RWPE1 (cell line): Measurements from ENCODE around the gene WDTC1.

Experiments
- CTCF ChIA-PET: fragments of 350-600 bp; sonication (Branson Sonifier 250); formaldehyde crosslinking; extraction: SDS; loops from one replicate; lab custom pipeline; 2021; lab: Yijun Ruan, JAX
- POLR2A ChIA-PET: fragments of 400-600 bp; formaldehyde crosslinking; extraction: SDS; loops from one replicate; lab custom pipeline; 2020; ENCODE audit warnings: antibody characterized with exemption; ENCODE audit not compliant: low non-redundant PET; lab: Yijun Ruan, JAX
- DNase-seq: peaks from one replicate; pipeline ENCODE4 v3.0.0; 2012; ENCODE audit warnings: low spot score
- H3K27ac ChIP-seq: fragments of 450-650 bp; 2 replicates; pipeline ENCODE4 v1.5.1; 2017
- TF ChIP-seq, protein P1 (sequence below): fragments of 450-650 bp; conservative IDR thresholded peaks from 2 replicates; pipeline ENCODE4 v1.5.1; 2017; ENCODE audit warnings: low read depth, mild to moderate bottlenecking

WDTC1 gene

DNA sequence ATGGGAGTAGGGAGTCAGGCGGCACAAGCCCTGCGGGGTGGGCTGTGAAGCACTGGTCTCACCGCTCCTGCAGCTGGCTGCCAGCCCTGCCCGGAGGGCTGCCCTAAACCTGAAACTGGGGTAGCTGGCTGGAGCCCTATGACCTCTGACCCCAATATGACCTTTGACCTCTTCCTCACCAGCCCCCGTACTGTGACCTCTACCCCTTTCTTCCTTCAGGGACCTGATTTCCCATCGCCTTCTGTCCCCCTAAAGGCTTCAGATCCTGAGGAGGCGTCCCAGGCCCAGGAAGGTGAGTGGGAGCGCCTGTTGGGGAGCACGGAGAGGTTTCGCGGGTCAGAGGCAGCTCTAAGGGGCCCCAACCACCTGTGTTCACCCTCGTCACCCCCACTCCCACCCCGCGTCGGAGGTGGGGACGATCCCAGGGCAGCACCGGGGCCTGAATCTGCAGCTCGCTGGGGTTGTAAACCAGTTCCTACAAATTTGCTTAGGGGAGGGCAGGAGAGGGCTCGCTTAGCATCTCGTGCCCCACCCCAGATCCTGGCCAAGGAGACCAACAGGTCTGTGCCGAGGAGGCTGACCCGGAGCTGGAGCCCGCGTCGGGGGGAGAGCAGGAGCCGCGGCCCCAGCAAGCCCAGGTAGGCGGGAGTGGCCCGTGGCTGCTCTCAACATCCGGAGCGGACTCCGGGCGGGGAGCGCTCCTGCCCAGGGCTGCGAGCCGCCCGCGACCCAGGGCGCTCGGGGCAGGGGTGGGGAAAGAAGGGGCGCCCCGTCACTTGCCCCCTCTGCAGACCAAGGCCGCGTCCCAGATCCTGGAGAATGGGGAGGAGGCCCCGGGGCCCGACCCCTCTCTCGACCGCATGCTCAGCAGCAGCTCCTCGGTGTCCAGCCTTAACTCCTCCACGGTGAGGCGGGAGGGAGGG, 114.7 kb downstream of the WDTC1 start:
- ChIA-PET POLR2A (interaction anchor here (0.7 kb wide), 1 partner anchor 11 kb away, joined by 4 read pairs; no protein-coding TSS in a partner anchor), CTCF (interaction anchor here (0.6 to 1.0 kb wide), 5 partner anchors 8 to 23 kb away, joined by 3 to 7 read pairs (median 3); partner anchors contain the start of gene MAP3K6)
- TF ChIP-seq, protein P1, sequence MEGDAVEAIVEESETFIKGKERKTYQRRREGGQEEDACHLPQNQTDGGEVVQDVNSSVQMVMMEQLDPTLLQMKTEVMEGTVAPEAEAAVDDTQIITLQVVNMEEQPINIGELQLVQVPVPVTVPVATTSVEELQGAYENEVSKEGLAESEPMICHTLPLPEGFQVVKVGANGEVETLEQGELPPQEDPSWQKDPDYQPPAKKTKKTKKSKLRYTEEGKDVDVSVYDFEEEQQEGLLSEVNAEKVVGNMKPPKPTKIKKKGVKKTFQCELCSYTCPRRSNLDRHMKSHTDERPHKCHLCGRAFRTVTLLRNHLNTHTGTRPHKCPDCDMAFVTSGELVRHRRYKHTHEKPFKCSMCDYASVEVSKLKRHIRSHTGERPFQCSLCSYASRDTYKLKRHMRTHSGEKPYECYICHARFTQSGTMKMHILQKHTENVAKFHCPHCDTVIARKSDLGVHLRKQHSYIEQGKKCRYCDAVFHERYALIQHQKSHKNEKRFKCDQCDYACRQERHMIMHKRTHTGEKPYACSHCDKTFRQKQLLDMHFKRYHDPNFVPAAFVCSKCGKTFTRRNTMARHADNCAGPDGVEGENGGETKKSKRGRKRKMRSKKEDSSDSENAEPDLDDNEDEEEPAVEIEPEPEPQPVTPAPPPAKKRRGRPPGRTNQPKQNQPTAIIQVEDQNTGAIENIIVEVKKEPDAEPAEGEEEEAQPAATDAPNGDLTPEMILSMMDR = no peak
- peak overlapping the region; percentile 98 for H3K27ac ChIP-seq
- peak; percentile 42 for DNase-seq

DNA sequence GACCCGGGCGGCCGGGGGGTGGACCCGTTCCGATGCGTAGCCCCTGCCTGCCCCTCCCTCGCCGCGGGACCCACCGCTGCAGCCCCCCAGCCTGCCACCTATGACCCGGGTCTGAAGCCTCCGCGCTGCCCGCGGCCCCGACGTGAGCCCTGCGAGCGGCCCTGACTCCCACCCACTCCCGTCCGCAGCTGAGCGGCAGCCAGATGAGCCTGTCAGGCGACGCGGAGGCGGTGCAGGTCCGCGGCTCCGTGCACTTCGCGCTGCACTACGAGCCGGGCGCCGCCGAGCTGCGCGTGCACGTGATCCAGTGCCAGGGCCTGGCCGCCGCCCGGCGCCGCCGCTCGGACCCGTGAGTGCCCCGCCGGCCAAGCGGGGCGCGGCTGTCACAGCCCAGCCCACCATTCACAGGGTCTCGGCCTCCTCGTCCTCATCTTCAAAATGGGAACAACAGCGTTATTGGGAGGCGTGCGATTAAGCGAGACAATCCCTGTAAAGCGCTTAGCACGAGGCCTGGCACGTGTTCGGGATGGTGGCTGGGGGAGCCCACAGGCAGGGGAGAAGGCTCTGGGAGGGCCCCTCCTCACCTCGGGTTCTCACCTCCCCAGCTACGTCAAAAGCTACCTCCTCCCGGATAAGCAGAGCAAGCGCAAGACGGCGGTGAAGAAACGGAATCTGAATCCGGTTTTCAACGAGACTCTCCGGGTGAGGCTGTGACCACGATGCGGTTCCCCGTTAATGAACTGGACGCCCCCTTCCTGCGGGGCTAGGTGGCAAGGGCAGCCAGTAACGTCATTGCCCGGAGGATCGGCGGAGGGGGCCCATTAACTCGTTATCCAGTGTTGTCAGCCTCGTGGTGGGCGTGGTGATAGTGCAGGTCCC, 115.6 kb downstream of the WDTC1 start:
- DNase-seq = no peak
- TF ChIP-seq, protein P1 = no peak
- CTCF ChIA-PET = interaction anchor here (0.6 to 1.0 kb wide), 5 partner anchors 16 to 251 kb away, joined by 3 to 4 read pairs (median 3); partner anchors contain the start of gene MAP3K6
- POLR2A ChIA-PET = interaction anchor here (0.7 kb wide), 2 partner anchors 8 to 10 kb away, joined by 3 to 4 read pairs; no protein-coding TSS in a partner anchor
- H3K27ac ChIP-seq = peak overlapping the region; percentile 98

GRCh38 chr1:27350663-27351540, 116.5 kb downstream of the WDTC1 start:
- ChIA-PET POLR2A (interaction anchor here (0.7 kb wide), 1 partner anchor 9 kb away, joined by 3 read pairs; no protein-coding TSS in a partner anchor), CTCF (interaction anchor here (0.6 kb wide), 1 partner anchor 252 kb away, joined by 3 read pairs; no protein-coding TSS in a partner anchor)
- TF ChIP-seq, protein P1 = no peak
- peak overlapping the region; percentile 98 for H3K27ac ChIP-seq
- no peak for DNase-seq

DNA sequence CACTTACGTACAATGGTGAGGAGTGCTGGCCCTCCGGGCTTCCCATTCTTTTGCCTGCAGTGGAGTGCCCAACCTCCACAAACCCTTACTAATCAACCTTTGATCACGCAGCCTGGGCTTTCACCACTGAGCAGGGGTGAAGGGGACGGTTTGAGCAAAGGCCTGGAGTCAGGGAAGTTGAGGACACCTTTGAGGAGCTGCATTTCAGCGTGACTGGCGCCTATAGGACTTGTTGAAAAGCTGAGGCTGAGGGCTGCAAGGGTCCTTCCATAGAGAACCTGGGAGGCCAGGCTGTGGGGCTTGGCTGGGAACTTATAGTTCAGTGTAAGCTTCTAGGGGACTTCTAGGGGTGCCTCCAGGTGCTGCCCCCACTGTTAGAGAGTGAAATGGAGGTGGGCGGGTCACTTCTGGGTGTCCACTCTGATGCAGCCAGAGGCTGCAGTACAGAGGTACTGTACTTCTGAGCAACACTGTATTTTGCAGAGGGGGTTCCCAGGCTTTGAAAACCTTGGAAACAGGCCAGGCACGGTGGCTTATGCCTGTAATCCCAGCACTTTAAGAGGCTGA, 117.2 kb downstream of the WDTC1 start:
- no peak for DNase-seq
- CTCF ChIA-PET = interaction anchor here (0.6 to 0.7 kb wide), 3 partner anchors 9 to 387 kb away, joined by 3 to 4 read pairs (median 4); no protein-coding TSS in a partner anchor
- POLR2A ChIA-PET = no interaction called here

GRCh38 chr1:27353166-27353565, 118.7 kb downstream of the WDTC1 start:
- ChIA-PET CTCF (interaction anchor here (0.6 to 0.8 kb wide), 3 partner anchors 13 to 912 kb away, joined by 3 read pairs; no protein-coding TSS in a partner anchor), POLR2A (no interaction called here)
- TF ChIP-seq, protein P1 = no peak
- peak overlapping the region; percentile 98 for H3K27ac ChIP-seq
- DNase-seq = no peak

More for the DNA sequence above, 117.2 kb downstream of the WDTC1 start:
- peak overlapping the region; percentile 98 for H3K27ac ChIP-seq
- TF ChIP-seq, protein P1 = no peak
